A549 (cell line): Measurements from ENCODE around the gene PITX3.

Experiments used
- CEBPB ChIP-seq, 2 experiments: fragments of >200 bp in 1 of 2; sonication (Bioruptor Twin) in 1 of 2; formaldehyde crosslinking in 1 of 2; IDR thresholded peaks; 2 replicates each; pipeline ENCODE4 v1.6.1; 2012 to 2016
- EP300 ChIP-seq, 2 experiments: fragments of >200 bp; sonication (Bioruptor Twin); formaldehyde crosslinking; IDR thresholded peaks; 2 replicates in 1 of 2; 3 replicates in 1 of 2; pipeline ENCODE4 v1.6.1; 2016 to 2017
- HOXA7 ChIP-seq: fragments of 250-450 bp; sonication (Bioruptor Pico); IDR thresholded peaks from 2 replicates; pipeline ENCODE4 v1.5.0; 2020; ENCODE audit warnings: mild to moderate bottlenecking, moderate library complexity
- JUNB ChIP-seq: fragments of >200 bp; sonication (Bioruptor Twin); formaldehyde crosslinking; IDR thresholded peaks from 2 replicates; pipeline ENCODE4 v1.6.1; 2016
- NR3C1 ChIP-seq: fragments of >200 bp; sonication (Bioruptor Twin); formaldehyde crosslinking; IDR thresholded peaks from 3 replicates; pipeline ENCODE4 v1.6.1; 2017
- POLR2A ChIP-seq: IDR thresholded peaks from 2 replicates; pipeline ENCODE4 v1.6.1; 2012; ENCODE audit warnings: mild to moderate bottlenecking, low read length
- POLR2AphosphoS2 ChIP-seq: conservative IDR thresholded peaks from 2 replicates; pipeline ENCODE4 v1.6.1; 2012; ENCODE audit warnings: low read length, improper control_type of control experiment, inconsistent platforms
- RAD21 ChIP-seq, 2 experiments: fragments of >200 bp in 1 of 2; sonication (Bioruptor Twin) in 1 of 2; formaldehyde crosslinking in 1 of 2; IDR thresholded peaks in 1 of 2; conservative IDR thresholded peaks in 1 of 2; 2 replicates in 1 of 2; 3 replicates in 1 of 2; pipeline ENCODE4 v1.6.1; 2012 to 2018; ENCODE audit warnings: inconsistent platforms in 1 of 2
- RCOR1 ChIP-seq: fragments of 150-350 bp; IDR thresholded peaks from 2 replicates; pipeline ENCODE4 v1.6.1; 2014; ENCODE audit warnings: antibody characterized with exemption, low read length, low read depth
- SMC3 ChIP-seq: fragments of >200 bp; sonication (Bioruptor Twin); formaldehyde crosslinking; IDR thresholded peaks from 3 replicates; pipeline ENCODE4 v1.6.1; 2018; ENCODE audit warnings: inconsistent platforms
- TP53 ChIP-seq: fragments of 250-450 bp; sonication (Bioruptor Pico); IDR thresholded peaks from 2 replicates; pipeline ENCODE4 v1.5.0; 2021; ENCODE audit warnings: mild to moderate bottlenecking, moderate library complexity
- ZNF302 ChIP-seq: fragments of 250-450 bp; sonication (Bioruptor Pico); IDR thresholded peaks from 2 replicates; pipeline ENCODE4 v1.9.0; 2021; ENCODE audit warnings: inconsistent platforms, mild to moderate bottlenecking, moderate library complexity
- TF ChIP-seq, protein P1 (sequence below): fragments of >200 bp; sonication (Bioruptor Twin); formaldehyde crosslinking; IDR thresholded peaks from 3 replicates; pipeline ENCODE4 v1.5.1; 2016
- TF ChIP-seq, protein P2 (sequence below): fragments of 200-600 bp; sonication (generic); IDR thresholded peaks from 2 replicates; pipeline ENCODE4 v1.6.1; 2016; ENCODE audit warnings: antibody characterized with exemption, mild to moderate bottlenecking, moderate library complexity

DNA sequence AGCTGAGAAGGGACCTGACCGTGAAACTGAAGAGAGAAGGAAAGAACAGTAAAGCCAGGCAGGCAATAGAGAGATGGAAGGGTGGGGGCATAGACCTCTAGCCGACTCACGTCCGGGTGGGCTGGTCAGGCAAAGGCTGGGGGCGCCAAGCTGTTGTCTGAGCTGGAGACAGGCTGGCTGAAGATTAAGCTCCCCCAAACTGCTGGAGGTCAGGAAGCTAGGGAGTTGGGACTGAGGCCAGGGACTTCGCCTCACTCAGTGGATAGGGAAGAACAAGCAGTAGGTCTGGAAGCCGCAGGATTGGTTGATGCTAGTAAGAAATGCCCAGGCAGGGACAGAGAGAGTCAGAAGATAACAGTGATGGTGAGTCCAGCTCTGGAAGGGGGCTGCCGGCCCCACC, 5.3 kb downstream of the PITX3 start:
- TF ChIP-seq, protein P1, sequence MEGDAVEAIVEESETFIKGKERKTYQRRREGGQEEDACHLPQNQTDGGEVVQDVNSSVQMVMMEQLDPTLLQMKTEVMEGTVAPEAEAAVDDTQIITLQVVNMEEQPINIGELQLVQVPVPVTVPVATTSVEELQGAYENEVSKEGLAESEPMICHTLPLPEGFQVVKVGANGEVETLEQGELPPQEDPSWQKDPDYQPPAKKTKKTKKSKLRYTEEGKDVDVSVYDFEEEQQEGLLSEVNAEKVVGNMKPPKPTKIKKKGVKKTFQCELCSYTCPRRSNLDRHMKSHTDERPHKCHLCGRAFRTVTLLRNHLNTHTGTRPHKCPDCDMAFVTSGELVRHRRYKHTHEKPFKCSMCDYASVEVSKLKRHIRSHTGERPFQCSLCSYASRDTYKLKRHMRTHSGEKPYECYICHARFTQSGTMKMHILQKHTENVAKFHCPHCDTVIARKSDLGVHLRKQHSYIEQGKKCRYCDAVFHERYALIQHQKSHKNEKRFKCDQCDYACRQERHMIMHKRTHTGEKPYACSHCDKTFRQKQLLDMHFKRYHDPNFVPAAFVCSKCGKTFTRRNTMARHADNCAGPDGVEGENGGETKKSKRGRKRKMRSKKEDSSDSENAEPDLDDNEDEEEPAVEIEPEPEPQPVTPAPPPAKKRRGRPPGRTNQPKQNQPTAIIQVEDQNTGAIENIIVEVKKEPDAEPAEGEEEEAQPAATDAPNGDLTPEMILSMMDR: no peak
- TF ChIP-seq RAD21 (conservative IDR thresholded peaks at IDR 0.05 in 1 of 2, IDR thresholded peaks at IDR 0.05 in 1 of 2): no peak
- TF ChIP-seq POLR2AphosphoS2: no peak
- no peak for TF ChIP-seq POLR2A
- no peak for TF ChIP-seq ZNF302 (CRISPR knock-in tag)
- no peak for TF ChIP-seq JUNB
- TF ChIP-seq SMC3: no peak
- TF ChIP-seq, protein P2, sequence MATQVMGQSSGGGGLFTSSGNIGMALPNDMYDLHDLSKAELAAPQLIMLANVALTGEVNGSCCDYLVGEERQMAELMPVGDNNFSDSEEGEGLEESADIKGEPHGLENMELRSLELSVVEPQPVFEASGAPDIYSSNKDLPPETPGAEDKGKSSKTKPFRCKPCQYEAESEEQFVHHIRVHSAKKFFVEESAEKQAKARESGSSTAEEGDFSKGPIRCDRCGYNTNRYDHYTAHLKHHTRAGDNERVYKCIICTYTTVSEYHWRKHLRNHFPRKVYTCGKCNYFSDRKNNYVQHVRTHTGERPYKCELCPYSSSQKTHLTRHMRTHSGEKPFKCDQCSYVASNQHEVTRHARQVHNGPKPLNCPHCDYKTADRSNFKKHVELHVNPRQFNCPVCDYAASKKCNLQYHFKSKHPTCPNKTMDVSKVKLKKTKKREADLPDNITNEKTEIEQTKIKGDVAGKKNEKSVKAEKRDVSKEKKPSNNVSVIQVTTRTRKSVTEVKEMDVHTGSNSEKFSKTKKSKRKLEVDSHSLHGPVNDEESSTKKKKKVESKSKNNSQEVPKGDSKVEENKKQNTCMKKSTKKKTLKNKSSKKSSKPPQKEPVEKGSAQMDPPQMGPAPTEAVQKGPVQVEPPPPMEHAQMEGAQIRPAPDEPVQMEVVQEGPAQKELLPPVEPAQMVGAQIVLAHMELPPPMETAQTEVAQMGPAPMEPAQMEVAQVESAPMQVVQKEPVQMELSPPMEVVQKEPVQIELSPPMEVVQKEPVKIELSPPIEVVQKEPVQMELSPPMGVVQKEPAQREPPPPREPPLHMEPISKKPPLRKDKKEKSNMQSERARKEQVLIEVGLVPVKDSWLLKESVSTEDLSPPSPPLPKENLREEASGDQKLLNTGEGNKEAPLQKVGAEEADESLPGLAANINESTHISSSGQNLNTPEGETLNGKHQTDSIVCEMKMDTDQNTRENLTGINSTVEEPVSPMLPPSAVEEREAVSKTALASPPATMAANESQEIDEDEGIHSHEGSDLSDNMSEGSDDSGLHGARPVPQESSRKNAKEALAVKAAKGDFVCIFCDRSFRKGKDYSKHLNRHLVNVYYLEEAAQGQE: no peak
- TF ChIP-seq CEBPB (IDR thresholded peaks at IDR 0.05): no peak
- no peak for TF ChIP-seq NR3C1
- no peak for TF ChIP-seq TP53 (CRISPR knock-in tag)
- no peak for TF ChIP-seq EP300 (IDR thresholded peaks at IDR 0.05)
- TF ChIP-seq RCOR1: no peak
- no peak for TF ChIP-seq HOXA7 (CRISPR knock-in tag)
